HepG2 (cell line): ENCODE data around the gene PCDHGA10. TPM values are rescaled to one million over a fixed set of nuclear protein-coding genes. Genes with fewer than 3 reads are reported as not detected.

Experiments used
- ATAC-seq: fragments of 200-7000 bp; cut with Tn5 transposase; 3 replicates; pipeline ENCODE4 v1.9.1; 2020; ENCODE audit warnings: mild to moderate bottlenecking, moderate library complexity
- BruUV-seq: library from RNA; stranded (reverse); fragments of 400-500 nt; replicated peaks from 2 replicates; lab custom pipeline; 2021; lab: Mats Ljungman, UMichigan
- CTCF ChIA-PET: fragments of 300-600 bp; formaldehyde crosslinking; extraction: SDS; loops from one replicate; lab custom pipeline; 2021; ENCODE audit warnings: low total read pairs, inconsistent platforms, low intra/inter-chr PET ratio; lab: Yijun Ruan, JAX
- POLR2A ChIA-PET: fragments of 350-600 bp; sonication (Branson Sonifier 250); formaldehyde crosslinking; loops from one replicate; lab custom pipeline; 2020; ENCODE audit warnings: antibody characterized with exemption, inconsistent platforms; lab: Yijun Ruan, JAX
- DNase-seq: peaks from one replicate; pipeline ENCODE4 v3.0.0-alpha.2; 2015; ENCODE audit warnings: low spot score
- FAIRE-seq: peaks from 3 replicates; lab custom pipeline; 2011; peaks lifted over from hg19 to GRCh38; lab: Jason Lieb, UNC
- H2AFZ ChIP-seq: one replicate; pipeline ENCODE4 v1.6.1; 2011; ENCODE audit warnings: low read length, inconsistent platforms
- H3K27ac ChIP-seq: fragments of 300-600 bp; 3 replicates; pipeline ENCODE4 v1.8.0; 2011; ENCODE audit warnings: mixed run types, mild to moderate bottlenecking, mixed read lengths, low read length, inconsistent platforms; ENCODE audit not compliant: insufficient read depth; ENCODE audit errors: extremely low read length
- H3K27me3 ChIP-seq, 2 experiments: fragments of 200-600 bp in 1 of 2; 2 replicates in 1 of 2; 3 replicates in 1 of 2; pipeline versions ENCODE4 v1.6.0 to v1.8.0; 2011; ENCODE audit warnings: low read length in 2 of 2, mild to moderate bottlenecking in 2 of 2, moderate library complexity in 2 of 2, inconsistent platforms in 1 of 2; ENCODE audit not compliant: insufficient read depth in 2 of 2, control insufficient read depth in 1 of 2
- H3K36me3 ChIP-seq, 2 experiments: fragments of 200-600 bp in 1 of 2; replicated peaks in 1 of 2; 2 replicates in 1 of 2; 3 replicates in 1 of 2; pipeline versions ENCODE4 v1.5.1 to v1.8.0; 2011; ENCODE audit warnings: low read length in 2 of 2, inconsistent platforms in 1 of 2; ENCODE audit not compliant: insufficient read depth in 2 of 2, control insufficient read depth in 1 of 2
- H3K4me1 ChIP-seq: 2 replicates; pipeline ENCODE4 v1.5.1; 2012; ENCODE audit warnings: low read length, inconsistent platforms; ENCODE audit not compliant: insufficient read depth
- H3K4me2 ChIP-seq: 2 replicates; pipeline ENCODE4 v1.6.0; 2011; ENCODE audit warnings: low read depth, low read length, inconsistent platforms
- H3K4me3 ChIP-seq, 3 experiments: fragments of 200-600 bp in 1 of 3; sonication (generic), shearing (Covaris generic) in 1 of 3; replicated peaks in 1 of 3; 2 replicates each; pipeline ENCODE4 v1.5.1; 2011 to 2016; ENCODE audit warnings: low read length in 3 of 3, inconsistent platforms in 2 of 3, low read depth in 2 of 3, mild to moderate bottlenecking in 2 of 3, control low read depth in 1 of 3, mixed read lengths in 1 of 3; ENCODE audit not compliant: insufficient read depth in 1 of 3
- H3K79me2 ChIP-seq: one replicate; pipeline ENCODE4 v1.6.1; 2011; ENCODE audit warnings: low read length, inconsistent platforms; ENCODE audit not compliant: insufficient read depth
- H3K9ac ChIP-seq: 2 replicates; pipeline ENCODE4 v1.6.0; 2011; ENCODE audit warnings: mild to moderate bottlenecking, low read depth, low read length, inconsistent platforms; ENCODE audit not compliant: insufficient read depth
- H3K9me3 ChIP-seq: 2 replicates; pipeline ENCODE4 v1.5.1; 2012; ENCODE audit warnings: mild to moderate bottlenecking, low read length
- H4K20me1 ChIP-seq: 2 replicates; pipeline ENCODE4 v1.6.0; 2011; ENCODE audit warnings: inconsistent platforms, mild to moderate bottlenecking, low read length, moderate library complexity; ENCODE audit not compliant: insufficient read depth
- AGO1 ChIP-seq: fragments of 200-400 bp; formaldehyde crosslinking; IDR thresholded peaks from 2 replicates; pipeline ENCODE4 v1.6.1; 2017; ENCODE audit warnings: mild to moderate bottlenecking, low read depth, low read length, moderate library complexity; ENCODE audit not compliant: poor library complexity, severe bottlenecking
- DNMT3B ChIP-seq: conservative IDR thresholded peaks from 2 replicates; pipeline ENCODE4 v1.6.1; 2016; ENCODE audit warnings: missing biosample characterization, control low read depth
- HES4 ChIP-seq: sonication (generic); formaldehyde crosslinking; IDR thresholded peaks from 2 replicates; pipeline ENCODE4 v1.9.0; 2021; ENCODE audit warnings: mild to moderate bottlenecking, missing genetic modification reagents, borderline replicate concordance
- RAD21 ChIP-seq: fragments of 450-650 bp; formaldehyde crosslinking; IDR thresholded peaks from 2 replicates; pipeline ENCODE4 v1.5.0; 2020; ENCODE audit warnings: mild to moderate bottlenecking
- TARDBP ChIP-seq: sonication (generic); formaldehyde crosslinking; IDR thresholded peaks from 2 replicates; pipeline ENCODE4 v1.8.0; 2022; ENCODE audit warnings: mild to moderate bottlenecking, missing genetic modification reagents
- ZNF879 ChIP-seq: sonication (generic); formaldehyde crosslinking; IDR thresholded peaks from 2 replicates; pipeline ENCODE4 v1.8.1; 2023; ENCODE audit warnings: missing genetic modification reagents
- WGBS: methylation state at CpG from one replicate; pipeline ENCODE4 v1.1.6; 2017; ENCODE audit warnings: low lambda C conversion rate; 5-methylcytosine and 5-hydroxymethylcytosine counted together
- in situ Hi-C: cut with HindIII; loops from 2 replicates; pipeline ENCODE4 v1.10.0; 2017; ENCODE audit warnings: low pct_unique_long_range_greater_than_20kb; ENCODE audit not compliant: extremely low pct_ligation_motif_present
- intact Hi-C: fragments of 100-400 bp; cut with micrococcal nuclease; formaldehyde crosslinking; loops from one replicate; pipeline ENCODE4 v1.10.0; 2022; ENCODE audit not compliant: unreplicated experiment
- polyA plus RNA-seq, 8 experiments: library from polyadenylated mRNA; depleted of rRNA in 3 of 8; stranded (reverse) in 7 of 8; unstranded in 1 of 8; fragments of >200 nt; fragmentation: Illumina TruSeq in 4 of 8; extraction: Trizol in 4 of 8; gene quantifications; 2 replicates each; pipeline versions ENCODE4 v1.2.1 to v1.2.3, GENCODE V29; 2011 to 2016; ENCODE audit warnings: low read depth in 4 of 8, missing spikeins in 1 of 8, mixed read lengths in 1 of 8; ENCODE audit not compliant: insufficient read depth in 1 of 8
- total RNA-seq, 5 experiments: library from RNA; depleted of rRNA; stranded (reverse); fragments of >200 nt; fragmentation: Illumina TruSeq; extraction: Trizol; gene quantifications; 2 replicates each; pipeline ENCODE4 v1.2.3, GENCODE V29; 2016; ENCODE audit warnings: low read depth in 1 of 5
- TF ChIP-seq, protein P1 (sequence below): IDR thresholded peaks from 2 replicates; pipeline ENCODE4 v1.6.1; 2016; ENCODE audit warnings: low read depth, control low read depth
- TF ChIP-seq, protein P2 (sequence below), 2 experiments: fragments of 450-650 bp in 1 of 2; sonication (generic) in 1 of 2; formaldehyde crosslinking in 1 of 2; IDR thresholded peaks; 2 replicates each; pipeline versions ENCODE4 v1.6.1 to v1.8.0; 2016 to 2022; ENCODE audit warnings: antibody characterized with exemption in 1 of 2, mild to moderate bottlenecking in 1 of 2, missing genetic modification reagents in 1 of 2
- TF ChIP-seq, protein P3 (sequence below): sonication (generic); formaldehyde crosslinking; IDR thresholded peaks from 2 replicates; pipeline ENCODE4 v1.5.0; 2020; ENCODE audit warnings: mild to moderate bottlenecking, missing genetic modification reagents, borderline replicate concordance

The PCDHGA10 gene
- total and polyA plus RNA-seq, 2 of the 13 experiments (the other 11 are each of a cell fraction or from before 2014, with no cell fraction given), result 0.04 to 0.18 TPM

DNA sequence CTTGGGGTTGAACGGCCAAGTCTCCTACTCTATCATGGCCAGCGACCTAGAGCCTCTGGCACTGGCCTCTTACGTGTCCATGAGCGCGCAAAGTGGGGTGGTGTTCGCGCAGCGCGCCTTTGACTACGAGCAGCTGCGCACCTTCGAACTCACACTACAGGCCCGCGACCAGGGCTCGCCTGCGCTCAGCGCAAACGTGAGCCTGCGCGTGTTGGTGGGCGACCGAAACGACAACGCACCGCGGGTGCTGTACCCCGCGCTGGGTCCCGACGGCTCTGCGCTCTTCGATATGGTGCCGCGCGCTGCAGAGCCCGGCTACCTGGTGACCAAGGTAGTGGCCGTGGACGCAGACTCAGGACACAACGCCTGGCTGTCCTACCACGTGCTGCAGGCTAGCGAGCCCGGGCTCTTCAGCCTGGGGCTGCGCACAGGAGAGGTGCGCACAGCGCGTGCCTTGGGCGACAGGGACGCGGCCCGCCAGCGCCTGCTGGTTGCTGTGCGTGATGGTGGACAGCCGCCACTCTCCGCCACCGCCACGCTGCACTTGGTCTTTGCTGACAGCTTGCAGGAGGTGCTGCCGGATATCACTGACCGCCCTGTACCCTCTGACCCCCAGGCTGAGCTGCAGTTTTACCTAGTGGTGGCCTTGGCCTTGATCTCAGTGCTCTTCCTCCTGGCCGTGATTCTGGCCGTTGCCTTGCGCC lies 13.1 kb upstream of the PCDHGA10 start:
- Histone ChIP-seq H3K79me2 (no peaks in the 10 kb centered on the region), H3K4me1 (no peaks in the 10 kb centered on the region), H2AFZ (no peak overlapping the region), H3K4me2 (no peak overlapping the region), H3K9me3 (peaks cover 27% of the 10 kb centered on the region; the same call in 1 of the 2 replicates), H3K9ac (no peak overlapping the region), H3K36me3 (no peaks in the 10 kb centered on the region), H3K27me3 (no peaks in the 10 kb centered on the region; a peak in 1 of 5 replicates), H3K27ac (no peak overlapping the region), H4K20me1 (no peaks in the 10 kb centered on the region), H3K4me3 (no peak overlapping the region)
- in situ Hi-C loops, result no loop called here
- ChIA-PET CTCF (no interaction called here), POLR2A (no interaction called here)
- WGBS, result 89% methylated on average over 54 of the region's 61 CpGs
- intact Hi-C loops, result no loop called here
- no peak for FAIRE-seq
- no peak for DNase-seq
- BruUV-seq, result no TSS peak
- ATAC-seq, result no peak
- TF ChIP-seq DNMT3B (CRISPR knock-in tag), result no peak
- TF ChIP-seq, protein P1, sequence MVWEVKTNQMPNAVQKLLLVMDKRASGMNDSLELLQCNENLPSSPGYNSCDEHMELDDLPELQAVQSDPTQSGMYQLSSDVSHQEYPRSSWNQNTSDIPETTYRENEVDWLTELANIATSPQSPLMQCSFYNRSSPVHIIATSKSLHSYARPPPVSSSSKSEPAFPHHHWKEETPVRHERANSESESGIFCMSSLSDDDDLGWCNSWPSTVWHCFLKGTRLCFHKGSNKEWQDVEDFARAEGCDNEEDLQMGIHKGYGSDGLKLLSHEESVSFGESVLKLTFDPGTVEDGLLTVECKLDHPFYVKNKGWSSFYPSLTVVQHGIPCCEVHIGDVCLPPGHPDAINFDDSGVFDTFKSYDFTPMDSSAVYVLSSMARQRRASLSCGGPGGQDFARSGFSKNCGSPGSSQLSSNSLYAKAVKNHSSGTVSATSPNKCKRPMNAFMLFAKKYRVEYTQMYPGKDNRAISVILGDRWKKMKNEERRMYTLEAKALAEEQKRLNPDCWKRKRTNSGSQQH (CRISPR knock-in tag), result no peak
- TF ChIP-seq, protein P2, sequence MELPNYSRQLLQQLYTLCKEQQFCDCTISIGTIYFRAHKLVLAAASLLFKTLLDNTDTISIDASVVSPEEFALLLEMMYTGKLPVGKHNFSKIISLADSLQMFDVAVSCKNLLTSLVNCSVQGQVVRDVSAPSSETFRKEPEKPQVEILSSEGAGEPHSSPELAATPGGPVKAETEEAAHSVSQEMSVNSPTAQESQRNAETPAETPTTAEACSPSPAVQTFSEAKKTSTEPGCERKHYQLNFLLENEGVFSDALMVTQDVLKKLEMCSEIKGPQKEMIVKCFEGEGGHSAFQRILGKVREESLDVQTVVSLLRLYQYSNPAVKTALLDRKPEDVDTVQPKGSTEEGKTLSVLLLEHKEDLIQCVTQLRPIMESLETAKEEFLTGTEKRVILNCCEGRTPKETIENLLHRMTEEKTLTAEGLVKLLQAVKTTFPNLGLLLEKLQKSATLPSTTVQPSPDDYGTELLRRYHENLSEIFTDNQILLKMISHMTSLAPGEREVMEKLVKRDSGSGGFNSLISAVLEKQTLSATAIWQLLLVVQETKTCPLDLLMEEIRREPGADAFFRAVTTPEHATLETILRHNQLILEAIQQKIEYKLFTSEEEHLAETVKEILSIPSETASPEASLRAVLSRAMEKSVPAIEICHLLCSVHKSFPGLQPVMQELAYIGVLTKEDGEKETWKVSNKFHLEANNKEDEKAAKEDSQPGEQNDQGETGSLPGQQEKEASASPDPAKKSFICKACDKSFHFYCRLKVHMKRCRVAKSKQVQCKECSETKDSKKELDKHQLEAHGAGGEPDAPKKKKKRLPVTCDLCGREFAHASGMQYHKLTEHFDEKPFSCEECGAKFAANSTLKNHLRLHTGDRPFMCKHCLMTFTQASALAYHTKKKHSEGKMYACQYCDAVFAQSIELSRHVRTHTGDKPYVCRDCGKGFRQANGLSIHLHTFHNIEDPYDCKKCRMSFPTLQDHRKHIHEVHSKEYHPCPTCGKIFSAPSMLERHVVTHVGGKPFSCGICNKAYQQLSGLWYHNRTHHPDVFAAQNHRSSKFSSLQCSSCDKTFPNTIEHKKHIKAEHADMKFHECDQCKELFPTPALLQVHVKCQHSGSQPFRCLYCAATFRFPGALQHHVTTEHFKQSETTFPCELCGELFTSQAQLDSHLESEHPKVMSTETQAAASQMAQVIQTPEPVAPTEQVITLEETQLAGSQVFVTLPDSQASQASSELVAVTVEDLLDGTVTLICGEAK (IDR thresholded peaks at IDR 0.05), result no peak
- TF ChIP-seq, protein P2 (CRISPR knock-in tag; IDR thresholded peaks at IDR 0.05), result no peak
- TF ChIP-seq, protein P3, sequence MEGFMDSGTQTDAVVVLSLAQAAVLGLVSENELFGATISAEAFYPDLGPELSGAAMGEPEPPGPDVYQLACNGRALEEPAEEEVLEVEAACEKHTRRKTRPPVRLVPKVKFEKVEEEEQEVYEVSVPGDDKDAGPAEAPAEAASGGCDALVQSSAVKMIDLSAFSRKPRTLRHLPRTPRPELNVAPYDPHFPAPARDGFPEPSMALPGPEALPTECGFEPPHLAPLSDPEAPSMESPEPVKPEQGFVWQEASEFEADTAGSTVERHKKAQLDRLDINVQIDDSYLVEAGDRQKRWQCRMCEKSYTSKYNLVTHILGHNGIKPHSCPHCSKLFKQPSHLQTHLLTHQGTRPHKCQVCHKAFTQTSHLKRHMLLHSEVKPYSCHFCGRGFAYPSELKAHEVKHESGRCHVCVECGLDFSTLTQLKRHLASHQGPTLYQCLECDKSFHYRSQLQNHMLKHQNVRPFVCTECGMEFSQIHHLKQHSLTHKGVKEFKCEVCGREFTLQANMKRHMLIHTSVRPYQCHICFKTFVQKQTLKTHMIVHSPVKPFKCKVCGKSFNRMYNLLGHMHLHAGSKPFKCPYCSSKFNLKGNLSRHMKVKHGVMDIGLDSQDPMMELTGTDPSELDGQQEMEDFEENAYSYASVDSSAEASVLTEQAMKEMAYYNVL, result no peak
- TF ChIP-seq AGO1, result no peak
- TF ChIP-seq TARDBP (CRISPR knock-in tag), result no peak
- TF ChIP-seq HES4 (CRISPR knock-in tag), result no peak
- TF ChIP-seq ZNF879 (CRISPR knock-in tag), result no peak
- no peak for TF ChIP-seq RAD21
